Trophoblast cell (in vitro differentiated cells and primary cell): Measurements from ENCODE around the gene C16orf96.

Experiments used
- DNase-seq, 2 donors: peaks; one replicate each; pipeline ENCODE4 v3.0.0-alpha.2; 2016
- H2AFZ ChIP-seq: 2 replicates; pipeline ENCODE4 v1.6.1; 2013; ENCODE audit warnings: low read length, moderate library complexity, mild to moderate bottlenecking; ENCODE audit not compliant: insufficient read depth, poor library complexity
- H2AK5ac ChIP-seq: 2 replicates; pipeline ENCODE4 v1.6.1; 2013; ENCODE audit warnings: mild to moderate bottlenecking, low read length
- H2BK120ac ChIP-seq: 2 replicates; pipeline ENCODE4 v1.6.1; 2013; ENCODE audit warnings: low read length, mild to moderate bottlenecking, moderate library complexity; ENCODE audit not compliant: insufficient read depth, poor library complexity
- H2BK12ac ChIP-seq: 2 replicates; pipeline ENCODE4 v1.6.1; 2013; ENCODE audit warnings: mild to moderate bottlenecking, low read length, moderate library complexity
- H2BK5ac ChIP-seq: 2 replicates; pipeline ENCODE4 v1.6.1; 2013; ENCODE audit warnings: low read length, low read depth, moderate library complexity, mild to moderate bottlenecking; ENCODE audit not compliant: poor library complexity
- H3K14ac ChIP-seq: 2 replicates; pipeline ENCODE4 v1.6.1; 2013; ENCODE audit warnings: mild to moderate bottlenecking, low read length
- H3K18ac ChIP-seq: 2 replicates; pipeline ENCODE4 v1.6.1; 2013; ENCODE audit warnings: mild to moderate bottlenecking, low read length
- H3K23ac ChIP-seq: 2 replicates; pipeline ENCODE4 v1.6.1; 2013; ENCODE audit warnings: low read length
- H3K27ac ChIP-seq: 2 replicates; pipeline ENCODE4 v1.5.1; 2013; ENCODE audit warnings: low read depth, mild to moderate bottlenecking, inconsistent platforms, low read length, moderate library complexity
- H3K27me3 ChIP-seq: 2 replicates; pipeline ENCODE4 v1.6.1; 2013; ENCODE audit warnings: inconsistent platforms, mild to moderate bottlenecking, low read length, moderate library complexity; ENCODE audit not compliant: insufficient read depth
- H3K36me3 ChIP-seq, 2 experiments: 1 replicate in 1 of 2; 2 replicates in 1 of 2; pipeline ENCODE4 v1.6.1; 2013; ENCODE audit warnings: low read length in 2 of 2, mild to moderate bottlenecking in 2 of 2, moderate library complexity in 1 of 2; ENCODE audit not compliant: insufficient read depth in 2 of 2, control insufficient read depth in 1 of 2
- H3K4ac ChIP-seq: 2 replicates; pipeline ENCODE4 v1.6.1; 2013; ENCODE audit warnings: low read depth, mild to moderate bottlenecking, low read length, moderate library complexity
- H3K4me1 ChIP-seq, 2 experiments: 1 replicate in 1 of 2; 2 replicates in 1 of 2; pipeline ENCODE4 v1.6.1; 2013; ENCODE audit warnings: low read length in 2 of 2, mild to moderate bottlenecking in 2 of 2, moderate library complexity in 1 of 2; ENCODE audit not compliant: insufficient read depth in 2 of 2, control insufficient read depth in 1 of 2
- H3K4me2 ChIP-seq: 2 replicates; pipeline ENCODE4 v1.6.1; 2013; ENCODE audit warnings: inconsistent platforms, mild to moderate bottlenecking, low read length, moderate library complexity
- H3K4me3 ChIP-seq: 2 replicates; pipeline ENCODE4 v1.5.1; 2013; ENCODE audit warnings: mild to moderate bottlenecking, low read depth, low read length, inconsistent platforms
- H3K79me1 ChIP-seq: one replicate; pipeline ENCODE4 v1.6.1; 2013; ENCODE audit warnings: low read length
- H3K79me2 ChIP-seq: 2 replicates; pipeline ENCODE4 v1.6.1; 2013; ENCODE audit warnings: low read length, mild to moderate bottlenecking; ENCODE audit not compliant: control insufficient read depth, insufficient read depth, poor library complexity
- H3K9ac ChIP-seq: 2 replicates; pipeline ENCODE4 v1.6.1; 2013; ENCODE audit warnings: mild to moderate bottlenecking, low read length
- H3K9me3 ChIP-seq: 2 replicates; pipeline ENCODE4 v1.6.1; 2013; ENCODE audit warnings: low read depth, mild to moderate bottlenecking, control low read depth, inconsistent platforms, low read length; ENCODE audit not compliant: insufficient read depth
- H4K12ac ChIP-seq: 2 replicates; pipeline ENCODE4 v1.6.1; 2013; ENCODE audit warnings: low read depth, mild to moderate bottlenecking, low read length, moderate library complexity
- H4K8ac ChIP-seq: 2 replicates; pipeline ENCODE4 v1.6.1; 2013; ENCODE audit warnings: low read depth, mild to moderate bottlenecking, low read length, moderate library complexity
- H4K91ac ChIP-seq: one replicate; pipeline ENCODE4 v1.6.1; 2013; ENCODE audit warnings: low read depth, mild to moderate bottlenecking, low read length, moderate library complexity
- WGBS: extraction: QIAGEN DNeasy Blood & Tissue Kit; methylation state at CpG from one replicate; pipeline ENCODE4 v1.1.7; 2013; ENCODE audit warnings: missing lambda C conversion rate; ENCODE audit not compliant: insufficient read length, insufficient coverage; ENCODE audit errors: extremely low coverage; 5-methylcytosine and 5-hydroxymethylcytosine counted together

Gene C16orf96

DNA sequence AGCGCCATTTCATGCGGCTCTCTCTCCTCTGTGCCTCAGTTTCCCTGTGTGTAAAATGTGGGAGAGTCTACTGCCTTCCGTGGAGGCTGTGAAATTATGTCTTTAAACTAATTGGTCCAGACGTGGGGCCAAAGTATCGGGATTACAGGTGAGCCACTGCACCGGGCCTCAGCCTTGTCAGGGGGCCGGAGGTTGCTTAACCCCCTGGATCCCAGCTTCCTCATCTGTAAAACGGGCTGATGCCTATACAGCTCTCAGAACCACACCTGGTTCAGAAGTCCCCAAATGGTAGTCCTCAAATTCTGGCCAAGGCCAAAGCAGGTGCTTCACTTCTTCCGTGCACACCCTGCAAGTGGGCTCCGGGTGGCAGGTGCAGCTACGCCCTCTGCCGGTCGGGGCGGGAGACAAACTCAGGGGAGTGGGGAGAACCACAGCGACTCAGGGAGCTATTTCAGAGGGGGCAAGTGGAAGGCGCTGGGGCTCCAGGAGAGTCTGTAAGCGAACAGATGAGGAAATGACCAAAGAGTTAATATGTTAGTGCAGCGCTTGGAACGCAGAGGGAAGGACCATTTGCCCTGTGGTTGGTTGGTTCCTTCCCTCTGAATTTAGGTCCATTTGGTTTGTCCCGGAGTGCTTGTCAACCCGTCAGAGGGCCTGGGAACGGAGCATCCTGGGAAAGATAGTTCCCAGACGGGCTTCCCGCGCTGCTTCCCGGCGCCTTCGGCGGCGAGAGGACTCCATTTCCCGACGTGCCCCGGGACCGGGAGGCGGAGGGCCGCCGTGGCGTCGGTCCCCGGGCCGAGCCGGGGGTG is 68.1 kb downstream of the C16orf96 start, which contains the start of gene MGRN1:
MGRN1 (plus strand) TSS at position 812 of the 812 bp plus-strand sequence. CDS start 135 bp downstream, outside the sequence.
- peak within 1 kb of the TSS; percentile 96 for H4K8ac ChIP-seq
- peaks cover 6 to 10% of the 10 kb centered on the region in 2 experiments for H3K4me1 ChIP-seq
- peak within 1 kb of the TSS; percentile 100 for H3K9ac ChIP-seq
- no peak within 1 kb of the TSS for H3K23ac ChIP-seq
- H3K27me3 ChIP-seq = no peaks in the 10 kb centered on the region
- peaks cover 13% of the 10 kb centered on the region for H3K79me1 ChIP-seq
- peak within 1 kb of the TSS; percentile 69 for H3K4me2 ChIP-seq
- peak; percentile 96 to 99 for DNase-seq
- peak within 1 kb of the TSS; percentile 95 for H2BK120ac ChIP-seq
- peak within 1 kb of the TSS; percentile 61 for H3K27ac ChIP-seq
- peak within 1 kb of the TSS; percentile 90 for H3K4ac ChIP-seq
- peak within 1 kb of the TSS; percentile 82 for H2AK5ac ChIP-seq
- peak within 1 kb of the TSS; percentile 97 for H3K14ac ChIP-seq
- H2BK5ac ChIP-seq = peak within 1 kb of the TSS; percentile 93
- peak within 1 kb of the TSS; percentile 65 for H2BK12ac ChIP-seq
- H4K12ac ChIP-seq = peak within 1 kb of the TSS; percentile 68
- peak within 1 kb of the TSS; percentile 88 for H4K91ac ChIP-seq
- H2AFZ ChIP-seq = peak within 1 kb of the TSS; percentile 95
- no peaks in the 10 kb centered on the region for H3K9me3 ChIP-seq
- WGBS = no CpG with 5 or more reads among the region's 42 CpGs
- H3K4me3 ChIP-seq = peak within 1 kb of the TSS; percentile 100
- H3K36me3 ChIP-seq = peaks cover 2 to 5% of the 10 kb centered on the region in 2 experiments
- H3K18ac ChIP-seq = peak within 1 kb of the TSS; percentile 95
- peaks cover 19% of the 10 kb centered on the region for H3K79me2 ChIP-seq

GRCh38 chr16:4624827-4625559 is 68.9 kb downstream of the C16orf96 start:
- peak overlapping the region; percentile 95 for H2AFZ ChIP-seq
- H3K4ac ChIP-seq = peak overlapping the region; percentile 90
- peak overlapping the region; percentile 68 for H4K12ac ChIP-seq
- peak overlapping the region; percentile 95 for H3K18ac ChIP-seq
- H3K4me1 ChIP-seq = peaks cover 6 to 10% of the 10 kb centered on the region in 2 experiments
- H3K4me3 ChIP-seq = peak overlapping the region; percentile 100
- peaks cover 19% of the 10 kb centered on the region for H3K79me2 ChIP-seq
- H3K27ac ChIP-seq = peak overlapping the region; percentile 61
- peak overlapping the region; percentile 83 for H2BK5ac ChIP-seq
- H4K91ac ChIP-seq = peak overlapping the region; percentile 85
- peaks cover 13% of the 10 kb centered on the region for H3K79me1 ChIP-seq
- WGBS = no CpG with 5 or more reads among the region's 80 CpGs
- H3K27me3 ChIP-seq = no peaks in the 10 kb centered on the region
- DNase-seq = peak; percentile 48 to 65
- peak overlapping the region; percentile 88 for H2BK120ac ChIP-seq
- H3K14ac ChIP-seq = peak overlapping the region; percentile 97
- peak overlapping the region; percentile 82 for H2AK5ac ChIP-seq
- H4K8ac ChIP-seq = peak overlapping the region; percentile 96
- H2BK12ac ChIP-seq = no peak overlapping the region
- peak overlapping the region; percentile 69 for H3K4me2 ChIP-seq
- peak overlapping the region; percentile 100 for H3K9ac ChIP-seq
- H3K9me3 ChIP-seq = no peaks in the 10 kb centered on the region
- H3K36me3 ChIP-seq = peaks cover 2 to 5% of the 10 kb centered on the region in 2 experiments
- H3K23ac ChIP-seq = no peak overlapping the region

DNA sequence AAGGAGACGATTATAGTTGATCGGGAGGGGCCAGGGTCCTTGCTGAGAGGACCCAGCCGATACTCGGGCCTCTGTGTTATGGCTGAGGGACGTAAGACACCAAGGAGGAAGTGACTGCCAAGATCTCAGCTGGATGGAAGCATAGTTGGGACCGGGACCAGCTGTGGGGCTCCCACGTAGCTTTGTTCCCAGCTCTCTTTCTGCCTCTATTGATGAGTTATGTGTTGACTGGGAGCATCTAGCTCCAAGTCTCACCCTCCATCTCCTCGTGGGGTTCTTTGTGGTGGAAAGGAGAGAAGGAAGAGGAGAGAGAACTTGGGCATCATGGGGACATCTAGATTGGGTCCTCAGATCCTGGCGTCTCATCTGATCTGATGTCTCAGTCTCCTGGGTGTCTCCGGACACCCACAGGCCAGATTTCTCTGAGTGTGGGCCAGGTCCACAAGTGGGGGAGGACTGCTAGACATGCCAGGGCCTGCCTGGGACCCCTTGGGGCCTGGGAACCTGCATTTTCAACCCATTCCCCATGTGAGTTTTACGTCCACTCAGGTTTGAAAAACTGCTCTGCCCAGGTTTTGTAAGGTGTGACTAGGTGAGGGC is 69.5 kb downstream of the C16orf96 start:
- H2BK5ac ChIP-seq = no peak overlapping the region
- H3K4me1 ChIP-seq = peaks cover 6 to 10% of the 10 kb centered on the region in 2 experiments
- peaks cover 19% of the 10 kb centered on the region for H3K79me2 ChIP-seq
- H3K9me3 ChIP-seq = no peaks in the 10 kb centered on the region
- H3K79me1 ChIP-seq = peaks cover 13% of the 10 kb centered on the region
- peak overlapping the region; percentile 97 for H3K14ac ChIP-seq
- no peak overlapping the region for H2BK120ac ChIP-seq
- H3K18ac ChIP-seq = peak overlapping the region; percentile 56
- H4K12ac ChIP-seq = peak overlapping the region; percentile 44
- H3K23ac ChIP-seq = no peak overlapping the region
- H3K27ac ChIP-seq = no peak overlapping the region
- no CpG with 5 or more reads among the region's 11 CpGs for WGBS
- DNase-seq = no peak
- H2AK5ac ChIP-seq = peak overlapping the region; percentile 13
- H3K27me3 ChIP-seq = no peaks in the 10 kb centered on the region
- peak overlapping the region; percentile 59 for H4K8ac ChIP-seq
- H4K91ac ChIP-seq = peak overlapping the region; percentile 22
- peak overlapping the region; percentile 69 for H3K4me2 ChIP-seq
- peak overlapping the region; percentile 100 for H3K4me3 ChIP-seq
- H3K9ac ChIP-seq = peak overlapping the region; percentile 100
- peak overlapping the region; percentile 90 for H3K4ac ChIP-seq
- H2AFZ ChIP-seq = peak overlapping the region; percentile 51
- no peak overlapping the region for H2BK12ac ChIP-seq
- peaks cover 2 to 5% of the 10 kb centered on the region in 2 experiments for H3K36me3 ChIP-seq

- DNase-seq = no peak
- H2BK120ac ChIP-seq = no peak overlapping the region
- no peak overlapping the region for H2AFZ ChIP-seq
- H3K4me1 ChIP-seq = peaks cover 6 to 10% of the 10 kb centered on the region in 2 experiments
- H3K79me2 ChIP-seq = peaks cover 19% of the 10 kb centered on the region
- no peaks in the 10 kb centered on the region for H3K9me3 ChIP-seq
- no CpG with 5 or more reads among the region's 6 CpGs for WGBS
- peak overlapping the region; percentile 90 for H3K4ac ChIP-seq
- H2BK5ac ChIP-seq = no peak overlapping the region
- peaks cover 13% of the 10 kb centered on the region for H3K79me1 ChIP-seq
- H3K4me2 ChIP-seq = peak overlapping the region; percentile 69
- H2BK12ac ChIP-seq = no peak overlapping the region
- peaks cover 2 to 5% of the 10 kb centered on the region in 2 experiments for H3K36me3 ChIP-seq
- H3K14ac ChIP-seq = no peak overlapping the region
- H3K9ac ChIP-seq = no peak overlapping the region
- H3K4me3 ChIP-seq = no peak overlapping the region
- peak overlapping the region; percentile 22 for H4K91ac ChIP-seq
- no peak overlapping the region for H3K27ac ChIP-seq
- H4K12ac ChIP-seq = no peak overlapping the region
- no peak overlapping the region for H4K8ac ChIP-seq
- H3K23ac ChIP-seq = no peak overlapping the region
- H2AK5ac ChIP-seq = no peak overlapping the region
- no peaks in the 10 kb centered on the region for H3K27me3 ChIP-seq
- H3K18ac ChIP-seq = no peak overlapping the region
These were observed 70.3 kb downstream of the C16orf96 start for GRCh38 chr16:4626396-4626795.
